Stimulated activated CD4-positive, alpha-beta T cell treated with anti-CD3 and anti-CD28 coated beads, Interleukin-4, amount 100 ng/mL, for 1 hour (primary cell): ENCODE measurements around the gene ZNF91.
"Not testable (repeated sequence)": the region's sequence is repeated elsewhere in the genome, so short reads cannot be mapped to it uniquely, and the experiment has no call there.

Experiments used
- DNase-seq: peaks from one replicate; pipeline ENCODE4 v3.0.0-alpha.2; 2020

The ZNF91 gene

GRCh38 chr19:23395041-23395721, at the start of gene ZNF91:
Gene ZNF91 (minus strand): TSS chr19:23395471. CDS start chr19:23395354, 117 bp downstream.
- DNase-seq = peak; percentile 86

- no peak for DNase-seq
Observed at GRCh38 chr19:23440791-23441190, 45.5 kb upstream of the ZNF91 start.

- no peak for DNase-seq
Observed at GRCh38 chr19:23440207-23440606, 44.9 kb upstream of the ZNF91 start.

GRCh38 chr19:23439623-23440022, 44.4 kb upstream of the ZNF91 start:
- no peak for DNase-seq

DNA sequence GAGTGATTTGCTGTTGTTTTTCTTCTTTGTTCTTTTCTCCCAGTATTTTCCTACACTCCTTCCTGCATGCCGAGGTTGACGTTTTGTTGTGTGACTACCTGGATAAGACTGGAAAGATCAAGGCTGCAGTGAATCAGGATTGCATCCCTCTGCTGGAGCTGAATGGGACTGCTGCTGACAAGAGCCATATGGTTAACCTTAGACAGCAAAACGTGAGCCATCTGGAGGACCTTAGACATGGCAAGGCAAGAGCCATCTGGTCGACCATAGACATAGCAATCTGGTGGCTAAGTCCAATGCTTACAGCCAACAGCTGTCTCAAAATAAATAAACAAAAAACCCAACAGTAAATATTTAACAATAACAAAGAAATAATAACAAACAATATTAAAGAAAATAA, 42.6 kb upstream of the ZNF91 start:
- DNase-seq = no peak

GRCh38 chr19:23436944-23437343, 41.7 kb upstream of the ZNF91 start:
- no peak for DNase-seq

GRCh38 chr19:23436318-23436717, 41.0 kb upstream of the ZNF91 start:
- DNase-seq = no peak

DNA sequence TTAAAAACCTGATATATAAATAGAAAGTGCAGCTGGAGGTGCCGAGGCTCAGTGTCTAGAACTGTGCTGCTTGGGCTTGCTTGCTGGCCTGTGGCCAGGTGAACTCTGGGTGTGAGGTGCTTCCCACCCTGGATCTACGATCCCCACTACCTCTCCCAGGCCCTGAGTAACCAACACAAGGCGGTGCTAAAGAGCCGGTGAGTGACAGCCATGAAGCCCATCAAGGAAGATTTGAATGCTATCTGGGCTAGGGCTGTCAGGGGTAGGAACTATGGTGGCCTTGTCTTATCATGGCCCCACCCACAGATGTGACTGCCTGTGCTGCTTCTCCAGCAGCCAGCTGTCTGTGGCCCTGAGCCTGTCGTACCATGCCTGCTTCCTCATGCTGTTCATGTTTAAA, 25.6 kb upstream of the ZNF91 start:
- no peak for DNase-seq

DNA sequence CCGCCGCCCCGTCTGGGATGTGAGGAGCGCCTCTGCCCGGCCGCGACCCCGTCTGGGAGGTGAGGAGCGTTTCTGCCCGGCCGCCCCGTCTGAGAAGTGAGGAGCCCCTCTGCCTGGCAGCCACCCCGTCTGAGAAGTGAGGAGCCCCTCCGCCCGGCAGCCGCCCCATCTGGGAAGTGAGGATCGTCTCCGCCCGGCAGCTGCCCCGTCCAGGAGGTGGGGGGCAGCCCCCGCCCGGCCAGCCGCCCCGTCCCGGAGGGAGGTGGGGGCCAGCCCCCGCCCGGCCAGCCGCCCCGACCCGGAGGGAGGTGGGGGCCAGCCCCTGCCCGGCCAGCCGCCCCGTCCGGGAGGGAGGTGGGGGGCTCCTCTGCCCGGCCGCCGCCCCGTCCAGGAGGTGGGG, 24.0 kb upstream of the ZNF91 start:
- not testable (repeated sequence) for DNase-seq

DNA sequence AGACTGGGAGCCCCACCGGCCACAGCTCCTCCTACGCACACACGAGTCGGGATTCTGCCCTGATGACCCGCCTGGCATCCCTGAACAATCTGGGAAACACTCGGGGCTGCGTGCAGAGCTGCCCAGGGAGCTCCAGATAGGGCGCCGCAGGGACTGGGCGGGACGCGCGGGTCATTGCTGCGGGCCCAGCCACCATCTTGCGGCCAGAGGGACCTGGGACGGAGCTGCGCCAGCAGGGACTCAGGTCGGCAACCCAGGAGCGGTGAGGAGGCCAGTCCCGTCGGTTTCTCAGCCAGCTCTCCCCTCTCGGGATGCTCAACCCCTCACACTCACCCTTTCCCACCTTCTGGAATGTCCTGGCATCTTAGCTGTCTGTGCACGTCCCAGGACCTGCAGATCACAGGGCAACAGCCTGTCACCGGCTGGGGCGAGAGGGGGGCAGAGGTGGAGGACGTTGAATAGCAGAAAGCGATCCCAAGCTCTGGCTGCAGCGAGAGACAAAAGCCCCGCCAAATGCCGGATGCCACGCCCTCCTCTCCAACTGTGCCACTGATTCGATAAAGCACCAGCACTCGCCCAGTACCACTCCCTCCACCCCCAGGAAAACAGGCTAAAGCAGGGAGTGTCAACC, 20.4 kb upstream of the ZNF91 start:
- no peak for DNase-seq

- DNase-seq = no peak
Observed at GRCh38 chr19:23415034-23415433, 19.8 kb upstream of the ZNF91 start.

DNA sequence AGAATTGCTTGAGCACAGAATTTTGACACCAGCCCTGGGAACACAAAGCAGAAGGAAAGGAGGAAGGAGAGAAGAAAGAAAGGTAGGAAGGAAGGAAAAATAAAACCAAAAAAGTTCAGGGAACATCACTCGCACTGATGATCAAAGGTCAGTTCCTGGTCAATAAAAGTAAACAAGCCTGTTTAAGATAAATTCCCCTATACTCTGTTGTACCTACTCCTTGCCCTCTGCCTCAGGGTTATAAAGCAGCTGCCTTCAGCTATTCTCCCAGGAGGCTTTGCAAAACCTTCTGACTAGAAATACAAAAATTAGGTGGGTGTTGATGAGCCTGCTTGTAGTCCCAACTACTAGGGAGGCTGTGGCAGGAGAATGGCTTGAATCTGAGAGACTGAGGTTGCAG, 14.9 kb upstream of the ZNF91 start:
- DNase-seq = no peak

DNA sequence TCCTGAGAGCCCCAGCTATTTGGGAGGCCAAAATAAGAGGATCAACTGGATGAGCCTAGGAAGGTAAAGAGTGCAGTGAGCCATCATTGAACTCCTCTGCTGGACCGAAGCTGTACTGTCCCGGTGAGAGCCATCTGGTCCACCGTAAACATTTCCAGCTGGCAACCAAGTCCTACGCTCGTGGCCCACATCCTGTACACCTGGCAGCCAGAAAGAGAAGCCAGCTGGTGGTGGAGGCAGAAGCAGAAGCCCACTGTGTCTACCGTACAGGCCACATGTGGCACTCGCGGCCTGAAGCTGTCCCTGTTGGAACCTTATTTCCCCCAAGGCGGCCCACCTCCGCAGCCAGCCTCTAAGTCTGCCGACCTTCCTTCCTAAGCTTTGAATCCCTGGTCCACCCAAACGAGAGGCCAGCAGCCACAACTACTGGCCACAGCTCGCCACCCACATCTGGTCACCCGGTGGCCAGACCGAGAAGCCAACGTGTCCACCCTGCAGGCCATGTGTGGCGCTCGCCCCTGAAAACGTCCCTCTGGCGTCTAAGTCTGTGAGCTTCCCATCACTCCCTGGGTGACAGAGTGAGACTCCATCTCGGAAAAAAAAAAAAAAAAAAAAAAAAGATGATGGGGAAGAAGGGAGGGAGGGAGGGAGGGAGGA, 14.2 kb upstream of the ZNF91 start:
- no peak for DNase-seq

- DNase-seq = no peak
Observed at GRCh38 chr19:23407616-23408133, 12.4 kb upstream of the ZNF91 start.

- DNase-seq = no peak
Observed at GRCh38 chr19:23406721-23407120, 11.4 kb upstream of the ZNF91 start.

DNA sequence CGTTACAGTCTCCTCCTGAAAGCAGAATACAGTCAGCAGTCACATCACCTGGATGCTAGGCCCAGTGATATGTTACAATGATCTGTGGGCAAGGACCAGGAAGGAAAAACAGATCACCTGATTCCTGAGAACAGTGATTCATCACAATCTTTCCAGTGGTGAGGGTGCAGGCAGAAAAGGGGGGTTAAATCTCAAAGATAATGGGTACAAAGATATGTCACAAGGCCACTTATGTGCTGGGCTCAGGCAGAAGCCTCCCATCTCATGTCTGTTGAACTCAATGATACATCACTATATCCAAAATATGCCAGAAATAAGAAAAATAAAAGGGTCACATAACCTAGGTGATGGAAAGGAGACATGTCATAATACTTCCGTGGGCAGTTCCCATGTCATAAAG, 10.8 kb upstream of the ZNF91 start:
- DNase-seq = no peak

DNA sequence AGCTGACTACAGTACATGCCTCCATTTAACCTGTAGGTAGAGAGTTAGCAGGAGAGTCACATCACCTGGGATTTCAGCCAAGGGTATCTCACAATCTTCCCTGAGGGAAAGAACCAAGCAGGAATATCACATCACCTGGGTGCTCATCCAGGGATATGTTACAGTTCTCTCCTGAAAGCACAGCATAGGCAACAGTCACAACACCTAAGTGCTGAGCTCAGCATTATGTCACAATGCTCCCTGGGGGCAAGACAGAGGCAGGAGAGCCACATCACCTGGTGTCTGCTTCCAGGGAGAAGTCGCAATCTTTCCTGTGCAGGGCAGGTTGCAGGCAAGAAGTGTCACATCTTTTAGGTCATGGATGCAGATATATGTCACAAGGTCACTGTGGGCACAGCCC, 9.4 kb upstream of the ZNF91 start:
- DNase-seq = no peak

GRCh38 chr19:23403581-23404324, 8.5 kb upstream of the ZNF91 start:
- no peak for DNase-seq

GRCh38 chr19:23403052-23403451, 7.8 kb upstream of the ZNF91 start:
- DNase-seq = no peak

GRCh38 chr19:23402388-23402787, 7.1 kb upstream of the ZNF91 start:
- no peak for DNase-seq

- no peak for DNase-seq
Observed at GRCh38 chr19:23401086-23401610, 5.9 kb upstream of the ZNF91 start.

GRCh38 chr19:23399443-23399842, 4.2 kb upstream of the ZNF91 start:
- no peak for DNase-seq

DNA sequence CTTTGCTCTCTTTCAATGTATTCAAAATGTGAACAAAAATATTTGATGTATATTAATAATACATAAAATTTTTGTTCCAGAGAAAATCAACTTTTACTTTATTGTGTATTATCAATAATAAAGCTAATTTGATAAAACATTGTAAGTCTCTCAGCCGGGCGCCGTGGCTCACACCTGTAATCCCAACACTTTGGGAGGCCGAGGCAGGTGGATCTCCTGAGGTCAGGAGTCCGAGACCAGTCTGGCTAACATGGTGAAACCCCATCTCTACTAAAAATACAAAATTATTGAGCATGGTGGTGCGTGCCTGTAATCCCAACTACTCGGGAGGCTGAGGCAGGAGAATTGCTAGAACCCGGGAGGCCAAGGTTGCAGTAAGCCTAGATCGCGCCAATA, 449 bp upstream of the ZNF91 start:
- DNase-seq = not testable (repeated sequence)
